SU-DHL-6 (cell line): ENCODE measurements around the gene CCDC63.
"Not testable (repeated sequence)": the region's sequence is repeated elsewhere in the genome, so short reads cannot be mapped to it uniquely, and the experiment has no call there.

ENCODE experiments used
- H2AFZ ChIP-seq: fragments of 200-600 bp; sonication (generic); 2 replicates; pipeline ENCODE4 v1.6.1; 2014; ENCODE audit warnings: low read depth, mild to moderate bottlenecking, moderate library complexity, mixed read lengths, antibody characterized with exemption, low read length; ENCODE audit not compliant: severe bottlenecking
- H3F3A ChIP-seq: fragments of 200-600 bp; shearing (Covaris generic); 2 replicates; pipeline ENCODE4 v1.6.0; 2016; ENCODE audit warnings: antibody characterized with exemption, mild to moderate bottlenecking; ENCODE audit not compliant: insufficient read depth
- H3K27ac ChIP-seq: fragments of 200-600 bp; sonication (generic); 2 replicates; pipeline ENCODE4 v1.5.1; 2016; ENCODE audit warnings: low read depth, mild to moderate bottlenecking, low read length, moderate library complexity, mixed read lengths
- H3K27me3 ChIP-seq: fragments of 200-600 bp; sonication (generic), shearing (Covaris generic); 2 replicates; pipeline ENCODE4 v1.6.0; 2014; ENCODE audit warnings: mild to moderate bottlenecking, low read length
- H3K36me3 ChIP-seq: fragments of 200-600 bp; sonication (generic); 2 replicates; pipeline ENCODE4 v1.6.1; 2014; ENCODE audit warnings: mild to moderate bottlenecking, low read length, mixed read lengths
- H3K4me2 ChIP-seq: fragments of 300-600, 200-600 bp; shearing (Covaris generic), sonication (generic); 2 replicates; pipeline ENCODE4 v1.6.0; 2014; ENCODE audit warnings: low read length, low read depth, mild to moderate bottlenecking; ENCODE audit not compliant: poor library complexity, severe bottlenecking
- H3K4me3 ChIP-seq: fragments of 200-600 bp; sonication (generic); 2 replicates; pipeline ENCODE4 v1.5.1; 2014; ENCODE audit warnings: antibody characterized with exemption, low read length, mild to moderate bottlenecking, mixed read lengths; ENCODE audit not compliant: insufficient read depth, poor library complexity, severe bottlenecking
- H3K79me2 ChIP-seq: fragments of 200-600 bp; sonication (generic); 2 replicates; pipeline ENCODE4 v1.6.1; 2014; ENCODE audit warnings: mild to moderate bottlenecking, low read length, moderate library complexity; ENCODE audit not compliant: insufficient read depth
- H3K9ac ChIP-seq: fragments of 200-600 bp; sonication (generic); 2 replicates; pipeline ENCODE4 v1.7.0; 2014; ENCODE audit warnings: mild to moderate bottlenecking, low read length
- H3K9me2 ChIP-seq: fragments of 200-600 bp; sonication (generic); replicated peaks from 2 replicates; pipeline ENCODE4 v1.6.1; 2014; ENCODE audit warnings: low read length; ENCODE audit not compliant: insufficient read depth
- H3K9me3 ChIP-seq: fragments of 200-600 bp; sonication (generic); 2 replicates; pipeline ENCODE4 v1.6.1; 2014; ENCODE audit warnings: low read length, mixed read lengths; ENCODE audit not compliant: insufficient read depth
- H4K20me1 ChIP-seq: fragments of 200-600 bp; sonication (generic); 2 replicates; pipeline ENCODE4 v1.6.1; 2014; ENCODE audit warnings: low read depth, mild to moderate bottlenecking, antibody characterized with exemption, low read length, moderate library complexity, mixed read lengths
- EZH2phosphoT487 ChIP-seq: fragments of 200-600 bp; sonication (generic), shearing (Covaris generic); conservative IDR thresholded peaks from 2 replicates; pipeline ENCODE4 v1.6.1; 2018; ENCODE audit warnings: mild to moderate bottlenecking, antibody characterized with exemption, low read length, moderate library complexity, mixed read lengths
- TF ChIP-seq, protein P1 (sequence below): fragments of 200-600 bp; sonication (generic); IDR thresholded peaks from one replicate; pipeline ENCODE4 v1.5.1; 2017; ENCODE audit warnings: antibody characterized with exemption, mild to moderate bottlenecking, low read length, moderate library complexity; ENCODE audit not compliant: insufficient read depth, poor library complexity, severe bottlenecking

Gene CCDC63

DNA sequence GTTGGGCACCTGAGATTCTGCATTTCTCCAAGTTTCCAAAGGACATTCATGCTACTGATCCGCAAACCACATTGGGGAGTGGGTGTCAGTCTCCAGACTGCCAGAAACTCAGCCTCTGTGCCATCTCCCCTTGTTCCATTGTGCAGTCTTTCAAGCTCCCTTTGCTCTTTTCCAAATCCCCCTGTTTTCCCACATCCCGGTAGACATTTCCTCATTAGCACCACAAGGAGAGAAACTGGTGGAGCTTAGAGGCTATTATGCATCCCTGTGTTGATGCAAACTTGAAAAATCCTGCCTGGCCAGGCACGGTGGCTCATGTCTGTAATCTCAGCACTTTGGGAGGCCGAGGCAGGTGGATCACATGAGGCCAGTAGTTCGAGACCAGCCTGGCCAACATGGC, 10.7 kb downstream of the CCDC63 start:
- no peaks in the 10 kb centered on the region for H4K20me1 ChIP-seq
- no peaks in the 10 kb centered on the region for H3K9me3 ChIP-seq
- H3K27me3 ChIP-seq = no peaks in the 10 kb centered on the region
- no peaks in the 10 kb centered on the region for H3K79me2 ChIP-seq
- TF ChIP-seq, protein P1, sequence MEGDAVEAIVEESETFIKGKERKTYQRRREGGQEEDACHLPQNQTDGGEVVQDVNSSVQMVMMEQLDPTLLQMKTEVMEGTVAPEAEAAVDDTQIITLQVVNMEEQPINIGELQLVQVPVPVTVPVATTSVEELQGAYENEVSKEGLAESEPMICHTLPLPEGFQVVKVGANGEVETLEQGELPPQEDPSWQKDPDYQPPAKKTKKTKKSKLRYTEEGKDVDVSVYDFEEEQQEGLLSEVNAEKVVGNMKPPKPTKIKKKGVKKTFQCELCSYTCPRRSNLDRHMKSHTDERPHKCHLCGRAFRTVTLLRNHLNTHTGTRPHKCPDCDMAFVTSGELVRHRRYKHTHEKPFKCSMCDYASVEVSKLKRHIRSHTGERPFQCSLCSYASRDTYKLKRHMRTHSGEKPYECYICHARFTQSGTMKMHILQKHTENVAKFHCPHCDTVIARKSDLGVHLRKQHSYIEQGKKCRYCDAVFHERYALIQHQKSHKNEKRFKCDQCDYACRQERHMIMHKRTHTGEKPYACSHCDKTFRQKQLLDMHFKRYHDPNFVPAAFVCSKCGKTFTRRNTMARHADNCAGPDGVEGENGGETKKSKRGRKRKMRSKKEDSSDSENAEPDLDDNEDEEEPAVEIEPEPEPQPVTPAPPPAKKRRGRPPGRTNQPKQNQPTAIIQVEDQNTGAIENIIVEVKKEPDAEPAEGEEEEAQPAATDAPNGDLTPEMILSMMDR = no peak
- no peak for TF ChIP-seq EZH2phosphoT487
- H3K4me3 ChIP-seq = no peak overlapping the region
- H3K27ac ChIP-seq = no peak overlapping the region
- H3F3A ChIP-seq = no peaks in the 10 kb centered on the region
- H3K9ac ChIP-seq = no peak overlapping the region
- H2AFZ ChIP-seq = no peak overlapping the region
- H3K36me3 ChIP-seq = no peaks in the 10 kb centered on the region
- no peak overlapping the region for H3K4me2 ChIP-seq
- no peaks in the 10 kb centered on the region for H3K9me2 ChIP-seq

DNA sequence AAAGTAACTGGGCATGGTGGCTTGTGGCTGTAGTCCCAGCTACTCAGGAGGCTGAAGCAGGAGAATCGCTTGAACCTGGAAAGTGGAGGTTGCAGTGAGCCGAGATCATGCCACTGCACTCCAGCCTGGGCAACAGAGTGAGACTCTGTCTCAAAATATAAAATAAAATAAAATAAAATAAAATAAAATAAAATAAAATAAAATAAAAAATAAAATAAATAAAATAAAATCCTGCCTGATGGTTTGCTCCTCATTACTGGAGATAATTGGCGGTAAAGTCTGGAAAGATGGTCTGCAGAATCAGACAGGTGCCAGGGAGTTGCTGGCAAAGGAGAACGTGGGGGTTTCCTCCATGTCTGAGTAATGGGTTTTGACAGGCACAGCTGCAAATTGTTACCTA, 11.2 kb downstream of the CCDC63 start:
- not testable (repeated sequence) for H3K9me2 ChIP-seq, H2AFZ ChIP-seq, H3K27ac ChIP-seq, H3K36me3 ChIP-seq, H3K79me2 ChIP-seq, H3F3A ChIP-seq, H3K9ac ChIP-seq, H4K20me1 ChIP-seq, H3K9me3 ChIP-seq, H3K4me2 ChIP-seq, H3K27me3 ChIP-seq, H3K4me3 ChIP-seq

DNA sequence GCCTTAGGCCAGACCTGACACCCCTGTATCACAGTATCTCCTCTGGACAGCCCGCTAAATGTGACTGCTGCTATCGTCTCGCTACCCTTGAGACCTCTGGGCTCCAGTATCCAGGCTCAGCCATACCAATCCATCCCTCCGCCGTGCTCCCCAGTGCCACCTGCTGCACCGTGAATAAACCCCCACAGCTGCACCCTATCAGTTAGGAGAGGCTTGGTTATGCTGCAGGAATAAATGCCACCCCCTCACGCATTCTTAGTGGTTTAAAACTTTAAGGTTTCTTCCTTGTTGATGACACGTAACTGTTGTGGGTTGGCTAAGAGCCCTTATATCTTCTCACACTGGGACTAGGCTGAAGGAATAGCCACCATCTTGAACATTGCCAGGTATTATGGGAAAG, 12.1 kb downstream of the CCDC63 start:
- no peak overlapping the region for H3K9ac ChIP-seq
- H3K27me3 ChIP-seq = no peaks in the 10 kb centered on the region
- no peaks in the 10 kb centered on the region for H3K9me2 ChIP-seq
- H3F3A ChIP-seq = no peaks in the 10 kb centered on the region
- H3K9me3 ChIP-seq = no peaks in the 10 kb centered on the region
- no peak overlapping the region for H2AFZ ChIP-seq
- H3K4me3 ChIP-seq = no peak overlapping the region
- no peak for TF ChIP-seq EZH2phosphoT487
- TF ChIP-seq, protein P1 = no peak
- no peaks in the 10 kb centered on the region for H3K79me2 ChIP-seq
- no peaks in the 10 kb centered on the region for H3K36me3 ChIP-seq
- no peak overlapping the region for H3K4me2 ChIP-seq
- H3K27ac ChIP-seq = no peak overlapping the region
- H4K20me1 ChIP-seq = no peaks in the 10 kb centered on the region

DNA sequence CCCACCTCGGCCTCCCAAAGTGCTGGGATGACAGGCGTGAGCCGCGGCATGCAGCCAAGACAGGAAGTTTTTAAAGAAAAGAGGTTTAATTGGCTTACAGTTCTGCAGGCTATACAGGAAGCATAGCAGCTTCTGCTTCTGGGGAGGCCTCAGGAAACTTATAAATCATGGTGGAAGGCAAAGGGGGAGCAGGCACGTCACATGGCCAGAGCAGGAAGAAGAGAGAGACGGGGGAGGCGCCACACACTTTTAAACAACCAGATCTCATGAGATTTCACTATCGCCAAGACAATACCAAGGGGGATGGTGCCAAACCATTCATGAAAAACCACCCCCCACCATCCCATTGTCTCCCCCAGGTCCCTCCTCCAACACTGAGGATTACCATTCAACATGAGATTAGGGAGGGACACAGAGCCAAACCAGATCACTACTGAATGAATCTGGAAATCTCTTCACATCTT, 14.1 kb downstream of the CCDC63 start:
- Histone ChIP-seq H3K79me2 (no peaks in the 10 kb centered on the region), H3K4me3 (no peak overlapping the region), H3K9ac (no peak overlapping the region), H3K9me2 (no peaks in the 10 kb centered on the region), H2AFZ (no peak overlapping the region), H4K20me1 (no peaks in the 10 kb centered on the region), H3K27me3 (no peaks in the 10 kb centered on the region), H3F3A (no peaks in the 10 kb centered on the region), H3K36me3 (no peaks in the 10 kb centered on the region), H3K9me3 (no peaks in the 10 kb centered on the region), H3K4me2 (no peak overlapping the region), H3K27ac (no peak overlapping the region)
- no peak for TF ChIP-seq EZH2phosphoT487
- TF ChIP-seq, protein P1 = no peak
